ENCODE measurements around the gene GPR149. TPM values are rescaled to one million over a fixed set of nuclear protein-coding genes. Genes with fewer than 3 reads are reported as not detected.

Gene GPR149
- total and polyA plus RNA-seq, 2 of the 8 experiments (the other 6 are each of a cell fraction or from before 2014, with no cell fraction given): not detected

DNA sequence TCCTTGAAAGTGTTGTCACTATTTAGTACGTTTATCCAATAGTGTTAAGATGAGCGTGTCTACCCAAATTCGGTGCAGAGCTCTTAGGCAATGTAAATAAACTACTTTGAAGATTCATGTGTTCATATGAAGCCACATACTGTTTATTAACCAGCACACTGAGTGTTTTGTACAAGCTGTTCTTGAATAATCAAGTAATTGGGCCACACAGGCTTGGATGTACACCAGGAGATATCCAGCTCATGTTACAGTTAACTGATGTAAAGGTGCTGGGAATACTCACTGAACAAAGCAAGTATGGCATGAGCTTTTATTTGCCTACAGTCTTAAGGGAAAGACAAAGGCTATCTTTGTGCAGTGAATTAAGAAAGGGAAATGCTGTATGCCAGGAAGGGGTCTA lies 105.1 kb downstream of the GPR149 start:
- no peak overlapping the region for H3K14ac ChIP-seq (ENCODE audit: insufficient read length)
- H3K27ac ChIP-seq (ENCODE audit: low read depth, low read length): no peak overlapping the region; the same call in 1 of the 2 replicates
- no peak overlapping the region for H2BK120ac ChIP-seq (replicated peaks; ENCODE audit: low read depth, low read length)
- no peak overlapping the region for H2BK20ac ChIP-seq (ENCODE audit: low read length)
- no peak overlapping the region for H3K23ac ChIP-seq (ENCODE audit: insufficient read length)
- H2BK5ac ChIP-seq (ENCODE audit: low read depth, low read length): no peak overlapping the region
- H4K8ac ChIP-seq (ENCODE audit: extremely low read depth, insufficient read depth, low read length): no peak overlapping the region
- peaks cover 31 to 42% of the 10 kb centered on the region in 2 experiments for H3K79me2 ChIP-seq (ENCODE audit: control insufficient read depth in 1 of 2, insufficient read depth in 2 of 2, low read length in 2 of 2)
- H3K9me3 ChIP-seq (ENCODE audit: insufficient read depth in 2 of 2, low read depth in 1 of 2, low read length in 1 of 2): no peaks in the 10 kb centered on the region
- H3K27me3 ChIP-seq (replicated peaks in 1 of 4; ENCODE audit: control insufficient read depth in 3 of 4, extremely low read depth in 1 of 4, insufficient read depth in 3 of 4, low read length in 3 of 4): no peaks in the 10 kb centered on the region
- peaks cover 12 to 17% of the 10 kb centered on the region in 2 experiments for H4K20me1 ChIP-seq (replicated peaks in 1 of 2; ENCODE audit: control insufficient read depth in 1 of 2, insufficient read depth in 2 of 2, low read length in 2 of 2)
- no peak overlapping the region for H3K56ac ChIP-seq (replicated peaks; ENCODE audit: insufficient read length, low read depth, low read length)
- WGBS, 2 experiments (ENCODE audit: extremely low coverage in 1 of 2, insufficient coverage in 1 of 2, insufficient read length in 1 of 2, insufficient replicate concordance in 2 of 2, low coverage in 1 of 2, low lambda C conversion rate in 2 of 2, missing lambda C conversion rate in 1 of 2): 95% methylated on average over 3 of the region's 3 CpGs; no CpG with 5 or more reads in 1 of the 2 experiments
- FAIRE-seq (no peak), DNase-seq (ENCODE audit: low read depth in 1 of 2, low spot score in 2 of 2) (no peak)
- no peak overlapping the region for H3K9ac ChIP-seq (replicated peaks in 1 of 4; ENCODE audit: extremely low read depth in 1 of 4, low read depth in 3 of 4, low read length in 3 of 4)
- H2BK15ac ChIP-seq (ENCODE audit: low read length): no peak overlapping the region
- H2AFZ ChIP-seq (ENCODE audit: low read length): peak overlapping the region; percentile 74
- H3K4me1 ChIP-seq (replicated peaks in 1 of 4; ENCODE audit: control insufficient read depth in 3 of 4, insufficient read depth in 4 of 4, low read length in 3 of 4): peaks cover 0 to 10% (median 5%) of the 10 kb centered on the region in 4 experiments; a peak in 4 of 7 replicates
- ChIA-PET POLR2A (ENCODE audit: partially characterized antibody) (interaction anchor here (0.6 to 1.1 kb wide), 2 partner anchors 10 kb away, joined by 3 read pairs; no protein-coding TSS in a partner anchor), CTCF (ENCODE audit: partially characterized antibody) (interaction anchor here (0.6 to 1.4 kb wide), 2 partner anchors 10 to 207 kb away, joined by 3 to 8 read pairs; no protein-coding TSS in a partner anchor)
- H4K5ac ChIP-seq (ENCODE audit: insufficient read length, low read depth, low read length): no peak overlapping the region
- no peak overlapping the region for H3K4ac ChIP-seq (replicated peaks; ENCODE audit: insufficient read length, low read depth, low read length)
- peaks cover 0 to 4% (median 0%) of the 10 kb centered on the region in 4 experiments; a peak in 2 of 8 replicates for H3K36me3 ChIP-seq (ENCODE audit: control insufficient read depth in 2 of 4, insufficient read depth in 4 of 4, low read length in 3 of 4)
- H3K23me2 ChIP-seq (ENCODE audit: low read depth, low read length): no peaks in the 10 kb centered on the region
- no peak overlapping the region for H2BK12ac ChIP-seq (ENCODE audit: low read depth, low read length)
- H3K79me1 ChIP-seq (ENCODE audit: low read depth, low read length): peaks cover 4% of the 10 kb centered on the region; the same call in 1 of the 2 replicates
- H3K4me3 ChIP-seq (ENCODE audit: extremely low read depth in 1 of 4, insufficient read depth in 2 of 4, low read depth in 3 of 4, low read length in 4 of 4): peak overlapping the region in 1 of 4 experiments; percentile 95; a peak in 2 of 8 replicates
- H3K4me2 ChIP-seq (ENCODE audit: insufficient read depth in 1 of 2, low read depth in 2 of 2, low read length in 2 of 2): peak overlapping the region; percentile 64 to 79; a peak in 2 of 4 replicates
- no peak overlapping the region for H4K91ac ChIP-seq (replicated peaks; ENCODE audit: insufficient read length, low read length)
- no peak overlapping the region for H3K18ac ChIP-seq (ENCODE audit: extremely low read depth, low read length)
- no peak overlapping the region for H2AK5ac ChIP-seq (ENCODE audit: low read depth, low read length)
- no peak for TF ChIP-seq SP2 (IDR thresholded peaks at IDR 0.05; ENCODE audit: low read length)

Measured in H1 (cell line).